KOPT-K1 (cell line): ENCODE results near the gene CNOT11.

Experiments used
- H3K27ac ChIP-seq: fragments of 200-600 bp; sonication (generic); 2 replicates; pipeline ENCODE4 v1.5.1; 2016; ENCODE audit warnings: antibody characterized with exemption, mild to moderate bottlenecking, low read depth, low read length; ENCODE audit not compliant: poor library complexity, severe bottlenecking
- H3K36me3 ChIP-seq: fragments of 200-600 bp; sonication (generic); 2 replicates; pipeline ENCODE4 v1.5.1; 2017; ENCODE audit warnings: antibody characterized with exemption, mild to moderate bottlenecking, low read length, moderate library complexity; ENCODE audit not compliant: insufficient read depth
- H3K9me3 ChIP-seq: fragments of 200-600 bp; sonication (generic); 2 replicates; pipeline ENCODE4 v1.5.1; 2017; ENCODE audit warnings: antibody characterized with exemption, low read length, mild to moderate bottlenecking; ENCODE audit not compliant: insufficient read depth, poor library complexity, severe bottlenecking

CNOT11 gene

DNA sequence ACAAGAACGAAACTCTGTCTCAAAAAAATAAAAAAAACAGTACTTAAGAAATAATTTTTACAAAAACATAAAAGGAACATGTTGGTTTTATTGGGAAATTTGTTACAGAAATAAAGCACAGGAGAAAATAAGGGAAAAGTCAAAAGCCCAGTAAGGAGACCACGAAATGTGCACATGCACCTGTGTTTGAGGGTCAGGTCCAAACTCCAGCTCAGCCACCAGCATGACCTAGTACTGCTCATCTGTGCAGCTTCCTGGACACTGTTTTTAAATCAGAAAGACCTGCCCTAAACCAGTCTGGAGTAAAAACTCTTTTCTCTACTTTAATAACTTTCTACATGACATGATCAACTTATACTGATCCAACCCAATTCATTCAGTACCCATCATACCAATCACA is 34.6 kb downstream of the CNOT11 start:
- Histone ChIP-seq H3K27ac (no peak overlapping the region), H3K9me3 (no peaks in the 10 kb centered on the region), H3K36me3 (peaks cover 95% of the 10 kb centered on the region)

DNA sequence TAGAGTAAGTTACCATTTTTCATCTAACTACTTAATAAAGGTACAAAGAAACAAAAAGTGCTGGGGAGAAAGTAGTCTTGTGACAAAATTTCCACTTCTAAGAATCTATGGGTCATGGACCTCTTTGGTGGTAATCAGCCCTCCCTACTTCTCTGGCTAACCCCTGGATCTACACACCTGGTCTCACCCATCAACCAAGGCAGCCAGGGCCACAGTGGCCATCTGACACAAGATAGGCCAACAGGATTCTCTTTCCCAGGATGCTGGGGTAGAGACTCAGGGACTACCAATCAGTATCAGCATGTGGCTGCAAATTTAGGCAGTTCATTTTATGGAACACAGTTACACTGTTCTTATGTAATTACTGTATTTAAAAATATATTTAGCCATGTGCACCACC is 38.0 kb downstream of the CNOT11 start:
- no peak overlapping the region for H3K27ac ChIP-seq
- H3K9me3 ChIP-seq = no peaks in the 10 kb centered on the region
- H3K36me3 ChIP-seq = peaks cover 95% of the 10 kb centered on the region

DNA sequence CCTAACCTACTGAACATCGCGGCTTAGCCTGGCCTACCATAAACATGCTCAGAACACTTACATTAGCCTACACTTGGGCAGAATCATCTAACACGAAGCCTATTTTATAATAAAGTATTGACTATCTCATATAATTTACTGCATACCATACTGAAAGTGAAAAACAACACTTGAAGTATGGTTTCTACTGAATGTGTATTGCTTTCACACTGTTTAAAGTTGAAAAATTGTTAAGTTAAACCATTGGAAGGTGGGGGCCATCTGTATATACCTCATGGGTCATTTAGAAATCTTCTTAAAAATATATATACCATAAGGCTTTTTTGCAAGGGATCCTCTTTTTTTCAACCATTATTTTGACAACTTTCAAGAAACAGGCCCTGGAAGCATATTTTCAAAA is 39.3 kb downstream of the CNOT11 start:
- H3K9me3 ChIP-seq = no peaks in the 10 kb centered on the region
- H3K36me3 ChIP-seq = peaks cover 91% of the 10 kb centered on the region
- no peak overlapping the region for H3K27ac ChIP-seq

GRCh38 chr2:101293544-101293943 is 40.9 kb downstream of the CNOT11 start:
- Histone ChIP-seq H3K36me3 (peaks cover 84% of the 10 kb centered on the region), H3K9me3 (no peaks in the 10 kb centered on the region), H3K27ac (no peak overlapping the region)

DNA sequence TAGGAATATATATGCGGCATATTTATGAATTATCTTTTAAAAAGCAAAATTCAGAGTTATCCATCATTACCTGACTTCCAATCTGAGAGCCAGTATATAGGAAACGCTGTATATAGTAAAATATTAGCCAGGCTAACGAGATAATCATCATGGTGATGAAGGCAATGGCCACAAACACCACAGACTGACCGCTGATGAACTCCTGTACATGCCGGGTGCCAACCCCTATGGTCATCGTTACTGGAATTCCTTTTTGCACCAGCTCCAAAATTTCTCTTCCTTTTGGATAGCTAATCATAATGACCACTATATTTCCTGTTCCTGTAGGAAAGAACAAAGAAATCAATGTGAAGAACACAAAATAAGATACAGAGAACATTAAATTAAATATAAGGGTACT is 42.2 kb downstream of the CNOT11 start:
- Histone ChIP-seq H3K9me3 (no peaks in the 10 kb centered on the region), H3K27ac (no peak overlapping the region), H3K36me3 (peaks cover 84% of the 10 kb centered on the region)

GRCh38 chr2:101295895-101296294 is 43.2 kb downstream of the CNOT11 start:
- Histone ChIP-seq H3K36me3 (peaks cover 85% of the 10 kb centered on the region), H3K27ac (no peak overlapping the region), H3K9me3 (no peaks in the 10 kb centered on the region)

- Histone ChIP-seq H3K9me3 (no peaks in the 10 kb centered on the region), H3K27ac (no peak overlapping the region), H3K36me3 (peaks cover 82% of the 10 kb centered on the region)
Observed at GRCh38 chr2:101296371-101296770, 43.7 kb downstream of the CNOT11 start.

GRCh38 chr2:101297383-101297782 is 44.7 kb downstream of the CNOT11 start:
- Histone ChIP-seq H3K27ac (no peak overlapping the region), H3K9me3 (no peaks in the 10 kb centered on the region)

DNA sequence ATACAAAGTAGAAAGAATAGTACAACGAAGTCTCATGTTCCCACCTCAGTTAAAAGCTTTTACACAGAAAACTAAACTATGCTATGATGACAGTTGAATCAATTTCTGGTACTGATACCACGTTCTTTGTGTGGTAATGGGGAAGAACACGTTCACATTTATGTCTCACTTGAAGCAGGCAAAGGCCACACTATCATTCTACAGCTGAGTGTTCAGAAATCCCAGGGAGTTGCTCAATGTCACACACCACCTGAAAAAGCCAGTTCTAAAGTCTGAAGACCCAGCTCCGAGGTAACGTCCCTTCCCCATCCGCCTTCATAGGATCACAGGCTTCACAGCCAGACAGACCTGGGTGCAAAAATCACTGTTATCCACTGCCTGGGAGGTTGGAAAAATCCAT is 46.9 kb downstream of the CNOT11 start:
- Histone ChIP-seq H3K36me3 (peaks cover 75% of the 10 kb centered on the region), H3K9me3 (no peaks in the 10 kb centered on the region), H3K27ac (no peak overlapping the region)

More at GRCh38 chr2:101297383-101297782, 44.7 kb downstream of the CNOT11 start:
- H3K36me3 ChIP-seq = peaks cover 81% of the 10 kb centered on the region

GRCh38 chr2:101300164-101300563 is 47.5 kb downstream of the CNOT11 start:
- Histone ChIP-seq H3K9me3 (no peaks in the 10 kb centered on the region), H3K36me3 (peaks cover 74% of the 10 kb centered on the region), H3K27ac (no peak overlapping the region)

DNA sequence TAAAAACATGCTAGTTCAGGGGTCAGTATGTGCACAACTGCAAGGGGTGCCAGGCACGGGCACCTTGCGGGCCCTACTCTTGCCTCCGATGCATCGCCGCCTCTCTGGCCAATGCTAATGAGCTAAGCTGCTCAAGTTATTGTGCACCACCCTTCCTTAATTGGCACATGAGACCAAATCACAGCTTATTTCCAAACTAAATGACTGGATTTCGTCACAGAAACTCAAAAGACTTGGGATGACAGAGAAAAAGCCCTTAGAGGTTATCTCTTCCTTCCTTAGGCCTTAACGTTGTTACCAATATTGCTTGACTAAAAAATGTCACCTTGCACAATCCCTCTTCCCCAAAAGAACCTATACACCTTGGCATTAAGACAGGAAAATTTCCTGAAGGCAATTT is 48.1 kb downstream of the CNOT11 start:
- no peaks in the 10 kb centered on the region for H3K9me3 ChIP-seq
- H3K27ac ChIP-seq = no peak overlapping the region
- H3K36me3 ChIP-seq = peaks cover 74% of the 10 kb centered on the region

- no peak overlapping the region for H3K27ac ChIP-seq
- H3K9me3 ChIP-seq = no peaks in the 10 kb centered on the region
- peaks cover 75% of the 10 kb centered on the region for H3K36me3 ChIP-seq
Observed at GRCh38 chr2:101302016-101302415, 49.3 kb downstream of the CNOT11 start.

GRCh38 chr2:101303688-101304087 is 51.0 kb downstream of the CNOT11 start:
- Histone ChIP-seq H3K36me3 (peaks cover 65% of the 10 kb centered on the region), H3K27ac (no peak overlapping the region)

DNA sequence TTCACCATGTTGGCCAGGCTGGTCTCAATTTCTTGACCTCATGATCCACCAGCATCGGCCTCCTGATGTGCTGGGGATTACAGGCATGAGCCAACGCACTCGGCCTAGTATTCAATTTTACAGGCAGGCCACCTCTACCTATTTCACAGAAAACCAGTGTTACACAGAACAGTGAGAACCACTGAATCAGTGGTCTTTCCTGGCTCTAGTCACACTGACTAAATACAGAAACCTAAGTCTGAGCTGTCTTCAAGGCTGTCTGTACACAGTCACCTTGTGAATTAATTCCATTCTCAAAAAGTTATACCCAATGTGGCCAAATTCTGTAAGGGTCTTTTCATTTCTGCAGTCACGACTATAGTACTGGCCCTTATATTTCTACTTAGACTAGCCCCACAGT is 52.3 kb downstream of the CNOT11 start:
- Histone ChIP-seq H3K36me3 (peaks cover 53% of the 10 kb centered on the region), H3K27ac (peak overlapping the region; percentile 93), H3K9me3 (no peaks in the 10 kb centered on the region)

More at GRCh38 chr2:101303688-101304087, 51.0 kb downstream of the CNOT11 start:
- H3K9me3 ChIP-seq = no peaks in the 10 kb centered on the region

GRCh38 chr2:101305492-101306078 is 52.9 kb downstream of the CNOT11 start:
- H3K36me3 ChIP-seq = peaks cover 49% of the 10 kb centered on the region
- H3K27ac ChIP-seq = peak overlapping the region; percentile 93

DNA sequence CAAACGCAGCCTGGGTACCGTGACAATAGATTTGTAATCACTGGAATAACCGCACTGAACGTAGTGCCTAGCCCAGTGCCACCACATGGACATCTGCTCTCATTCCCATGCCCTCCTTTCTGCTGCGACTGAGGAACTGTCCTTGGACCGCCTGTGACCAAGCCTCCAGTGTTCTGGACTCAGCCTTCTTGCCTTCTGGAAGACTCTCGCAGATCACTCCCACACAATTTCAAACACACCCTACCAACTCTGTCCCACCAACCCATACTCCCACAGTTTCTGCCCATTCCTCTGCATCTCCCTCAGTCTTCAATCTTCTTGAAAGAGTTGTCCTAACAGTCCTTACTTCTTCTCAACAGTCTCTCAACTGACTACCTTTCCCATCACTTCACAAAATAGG is 53.7 kb downstream of the CNOT11 start:
- Histone ChIP-seq H3K36me3 (peaks cover 44% of the 10 kb centered on the region), H3K9me3 (no peaks in the 10 kb centered on the region), H3K27ac (peak overlapping the region; percentile 93)

More at GRCh38 chr2:101305492-101306078, 52.9 kb downstream of the CNOT11 start:
- no peaks in the 10 kb centered on the region for H3K9me3 ChIP-seq
